ENCODE measurements around the gene PLA2G4B. TPM values are rescaled to one million over a fixed set of nuclear protein-coding genes. Genes with fewer than 3 reads are reported as not detected.
A peak's percentile ranks its signal among the peaks of the same experiment; 100 is the strongest.

Gene PLA2G4B
- total RNA-seq, 1 donor from 2014 or later, result 13.9 TPM

DNA sequence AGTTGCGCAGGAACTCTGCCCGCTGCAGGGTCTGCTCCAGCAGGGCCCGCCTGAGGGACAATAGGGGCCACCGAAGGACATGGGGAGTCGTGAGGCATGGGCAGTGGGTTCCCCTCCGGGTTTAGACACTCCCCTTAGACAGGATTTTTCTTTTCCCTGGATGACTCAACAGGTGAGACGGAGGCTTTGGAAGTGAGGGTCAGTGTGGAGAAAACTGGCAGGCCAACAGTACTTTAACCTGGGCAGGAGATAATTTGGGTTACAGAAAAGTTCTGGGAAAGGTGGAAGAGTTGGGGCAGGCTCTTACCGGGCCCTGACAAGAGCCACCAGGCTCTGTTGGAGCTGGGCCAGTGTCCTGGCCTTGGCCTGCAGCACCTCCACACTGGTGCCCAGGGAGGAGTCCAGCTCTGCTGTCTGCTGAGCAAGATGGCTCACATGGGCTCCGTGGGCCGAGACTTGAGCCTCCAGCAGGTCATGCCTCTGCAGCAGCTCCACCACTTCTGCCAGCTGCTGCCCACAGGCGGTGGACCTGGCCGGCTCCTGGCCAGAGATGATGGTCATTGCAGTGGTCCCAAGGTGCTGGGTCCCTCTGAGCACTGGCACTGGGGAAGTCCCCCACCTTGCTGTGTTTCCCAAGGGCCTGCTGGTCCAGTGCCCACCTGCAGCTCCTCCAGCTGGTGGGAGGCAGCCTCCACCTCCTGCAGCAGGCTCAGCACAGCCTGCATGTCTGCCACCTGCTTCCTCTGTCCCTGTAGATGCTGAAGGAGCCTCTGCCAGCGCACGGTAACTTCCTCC lies 44.2 kb downstream of the PLA2G4B start:
- Histone ChIP-seq H3K36me3 (no peaks in the 10 kb centered on the region), H3K27ac (no peak overlapping the region), H3K4me3 (peak overlapping the region in 1 of 2 donors; percentile 50), H3K9me3 (no peaks in the 10 kb centered on the region), H3K27me3 (no peaks in the 10 kb centered on the region), H3K4me1 (peaks cover 0 to 10% of the 10 kb centered on the region in 2 donors)
- no peak for TF ChIP-seq CTCF (IDR thresholded peaks at IDR 0.05)
- intact Hi-C loops (cut with DNase I), result no loop called here
- DNase-seq (ENCODE audit: low spot score in 2 of 2), result no peak

GRCh38 chr15:41883484-41883825 lies 44.8 kb downstream of the PLA2G4B start:
- no peak overlapping the region for H3K4me3 ChIP-seq
- TF ChIP-seq CTCF (IDR thresholded peaks at IDR 0.05), result no peak
- no peak for DNase-seq (ENCODE audit: low spot score in 2 of 2)
- H3K4me1 ChIP-seq, result peaks cover 0 to 10% of the 10 kb centered on the region in 2 donors
- no peaks in the 10 kb centered on the region for H3K36me3 ChIP-seq
- no peak overlapping the region for H3K27ac ChIP-seq
- H3K27me3 ChIP-seq, result no peaks in the 10 kb centered on the region
- intact Hi-C loops (cut with DNase I), result no loop called here
- H3K9me3 ChIP-seq, result no peaks in the 10 kb centered on the region

DNA sequence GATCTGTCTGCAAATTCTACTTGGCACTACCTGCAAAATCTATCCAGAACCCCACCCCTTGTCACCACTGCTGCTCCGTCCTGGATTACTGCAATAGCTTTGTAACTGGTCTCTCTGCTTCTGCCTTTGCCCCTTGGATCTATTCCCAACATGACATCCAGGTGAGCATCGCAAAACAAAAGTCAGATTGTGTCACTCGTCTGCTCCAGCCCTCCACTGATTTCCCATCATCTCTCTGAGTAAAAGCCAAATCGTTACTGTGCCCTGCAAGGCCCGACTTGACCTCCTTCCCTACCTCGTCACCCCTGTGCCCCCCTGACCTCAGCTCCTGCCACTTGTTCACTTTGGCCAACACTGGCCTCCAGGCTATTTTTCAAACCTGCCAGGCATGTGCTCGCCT lies 45.8 kb downstream of the PLA2G4B start:
- peaks cover 0 to 10% of the 10 kb centered on the region in 2 donors for H3K4me1 ChIP-seq
- no peak overlapping the region for H3K27ac ChIP-seq
- TF ChIP-seq CTCF (IDR thresholded peaks at IDR 0.05), result no peak
- H3K4me3 ChIP-seq, result no peak overlapping the region
- intact Hi-C loops (cut with DNase I), result no loop called here
- no peaks in the 10 kb centered on the region for H3K36me3 ChIP-seq
- H3K27me3 ChIP-seq, result no peaks in the 10 kb centered on the region
- H3K9me3 ChIP-seq, result no peaks in the 10 kb centered on the region
- DNase-seq (ENCODE audit: low spot score in 2 of 2), result no peak

- H3K27ac ChIP-seq, result no peak overlapping the region
- H3K9me3 ChIP-seq, result no peaks in the 10 kb centered on the region
- no peak for TF ChIP-seq CTCF (IDR thresholded peaks at IDR 0.05)
- H3K27me3 ChIP-seq, result no peaks in the 10 kb centered on the region
- DNase-seq (ENCODE audit: low spot score in 2 of 2), result no peak
- intact Hi-C loops (cut with DNase I), result no loop called here
- peaks cover 0 to 10% of the 10 kb centered on the region in 2 donors for H3K4me1 ChIP-seq
- no peak overlapping the region for H3K4me3 ChIP-seq
- no peaks in the 10 kb centered on the region for H3K36me3 ChIP-seq
Measured at GRCh38 chr15:41885321-41885720, 46.7 kb downstream of the PLA2G4B start.

DNA sequence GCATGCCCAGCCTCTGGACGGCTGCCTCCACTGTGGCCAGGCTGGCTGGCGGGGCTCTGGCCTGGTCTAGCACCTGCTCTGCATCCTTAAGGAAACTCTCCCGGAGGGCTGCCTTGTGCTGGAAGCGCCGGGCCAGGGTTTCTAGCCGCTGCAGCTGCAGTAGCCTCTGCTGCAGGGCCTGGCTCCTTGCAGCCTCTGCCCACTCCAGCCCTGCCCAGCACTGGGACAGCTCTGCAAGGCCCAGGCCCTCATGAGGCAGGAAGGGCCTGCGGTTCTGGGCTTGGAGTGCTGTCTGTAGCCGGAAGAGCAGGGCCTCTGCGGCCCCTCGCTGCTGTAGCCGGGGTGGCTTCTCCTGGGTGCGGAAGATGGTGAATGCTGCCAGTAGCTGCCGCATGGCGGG lies 47.2 kb downstream of the PLA2G4B start:
- intact Hi-C loops (cut with DNase I), result no loop called here
- H3K4me3 ChIP-seq, result no peak overlapping the region
- H3K9me3 ChIP-seq, result no peaks in the 10 kb centered on the region
- peaks cover 0 to 10% of the 10 kb centered on the region in 2 donors for H3K4me1 ChIP-seq
- H3K27me3 ChIP-seq, result no peaks in the 10 kb centered on the region
- no peaks in the 10 kb centered on the region for H3K36me3 ChIP-seq
- no peak overlapping the region for H3K27ac ChIP-seq
- DNase-seq (ENCODE audit: low spot score in 2 of 2), result no peak
- no peak for TF ChIP-seq CTCF (IDR thresholded peaks at IDR 0.05)

Data from ascending aorta (tissue), 2 donors.